Measurements from ENCODE around the gene BBS1.

BBS1 gene

DNA sequence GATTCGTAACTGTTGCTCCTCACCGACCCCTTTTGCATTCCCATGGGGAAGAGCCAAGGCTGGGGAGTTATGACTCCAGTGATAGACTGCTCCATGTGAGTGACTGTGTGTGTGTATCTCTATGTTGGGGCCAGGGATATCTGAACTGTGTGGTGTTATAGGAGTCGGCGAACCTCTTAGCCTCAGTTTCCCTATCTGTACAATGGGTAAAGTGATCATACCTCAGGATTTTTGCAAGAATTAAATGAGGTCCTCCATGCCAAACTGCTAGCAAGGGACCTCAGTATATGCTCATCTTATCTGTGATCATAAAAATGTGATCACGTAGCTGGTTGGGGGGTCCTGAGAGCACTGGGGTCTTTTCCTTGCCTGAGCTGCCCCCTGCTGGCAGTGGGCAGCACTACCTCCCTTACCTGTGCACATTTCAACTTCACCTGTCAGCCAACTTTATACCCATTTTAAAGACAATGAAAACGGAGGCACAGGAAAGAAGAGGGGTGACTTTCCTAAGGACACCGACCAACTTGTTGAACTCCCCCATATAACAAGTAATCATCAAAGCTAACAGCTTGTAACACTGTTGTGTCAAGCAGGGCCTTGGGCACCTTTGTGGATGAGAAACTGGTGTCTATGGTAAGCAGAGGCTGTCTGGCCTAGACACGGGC, 31.6 kb upstream of the BBS1 start:
- H3K4me3 ChIP-seq (ENCODE audit: low read length) = peak overlapping the region; percentile 95
- DNase-seq (ENCODE audit: low read depth) = no peak
- TF ChIP-seq, protein P1, sequence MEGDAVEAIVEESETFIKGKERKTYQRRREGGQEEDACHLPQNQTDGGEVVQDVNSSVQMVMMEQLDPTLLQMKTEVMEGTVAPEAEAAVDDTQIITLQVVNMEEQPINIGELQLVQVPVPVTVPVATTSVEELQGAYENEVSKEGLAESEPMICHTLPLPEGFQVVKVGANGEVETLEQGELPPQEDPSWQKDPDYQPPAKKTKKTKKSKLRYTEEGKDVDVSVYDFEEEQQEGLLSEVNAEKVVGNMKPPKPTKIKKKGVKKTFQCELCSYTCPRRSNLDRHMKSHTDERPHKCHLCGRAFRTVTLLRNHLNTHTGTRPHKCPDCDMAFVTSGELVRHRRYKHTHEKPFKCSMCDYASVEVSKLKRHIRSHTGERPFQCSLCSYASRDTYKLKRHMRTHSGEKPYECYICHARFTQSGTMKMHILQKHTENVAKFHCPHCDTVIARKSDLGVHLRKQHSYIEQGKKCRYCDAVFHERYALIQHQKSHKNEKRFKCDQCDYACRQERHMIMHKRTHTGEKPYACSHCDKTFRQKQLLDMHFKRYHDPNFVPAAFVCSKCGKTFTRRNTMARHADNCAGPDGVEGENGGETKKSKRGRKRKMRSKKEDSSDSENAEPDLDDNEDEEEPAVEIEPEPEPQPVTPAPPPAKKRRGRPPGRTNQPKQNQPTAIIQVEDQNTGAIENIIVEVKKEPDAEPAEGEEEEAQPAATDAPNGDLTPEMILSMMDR (conservative IDR thresholded peaks at IDR 0.05; ENCODE audit: low read length) = peak; percentile 68

DNA sequence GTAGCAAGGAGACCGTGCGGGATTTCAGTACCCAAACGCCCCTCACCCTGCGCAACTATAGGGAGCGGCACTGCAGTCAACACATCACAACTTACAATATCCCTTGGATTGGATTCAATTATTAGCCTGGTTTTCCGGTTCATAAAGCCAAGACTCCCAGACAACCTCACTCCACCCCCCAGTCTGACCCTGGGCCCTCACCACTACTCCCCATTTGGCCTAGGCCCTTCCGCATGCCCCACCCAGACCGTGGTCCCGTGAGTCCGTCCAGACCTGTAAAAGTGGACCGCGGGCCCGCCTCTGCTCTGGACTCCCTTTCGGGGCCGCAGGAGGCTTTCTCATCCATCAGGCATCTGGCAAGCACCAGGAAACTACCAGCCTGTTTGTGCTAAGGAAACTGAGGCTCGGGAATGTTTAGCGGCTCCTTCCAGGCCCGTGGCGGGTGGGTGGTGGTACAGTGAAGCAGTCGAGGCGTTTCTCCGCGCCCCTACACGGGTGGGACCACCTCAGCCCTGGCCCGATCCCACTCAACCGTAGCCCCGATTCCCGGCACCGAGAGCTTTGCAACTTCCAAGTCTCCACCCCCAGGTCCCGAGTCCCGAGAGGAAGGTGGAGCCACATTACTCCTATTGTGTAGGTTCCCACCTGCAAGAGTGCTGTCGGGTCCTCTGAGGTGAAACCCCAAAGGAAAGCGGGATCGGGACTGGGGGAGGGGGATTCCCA, 30.9 kb upstream of the BBS1 start:
- TF ChIP-seq, protein P1 (conservative IDR thresholded peaks at IDR 0.05; ENCODE audit: low read length) = no peak
- peak overlapping the region; percentile 95 for H3K4me3 ChIP-seq (ENCODE audit: low read length)
- DNase-seq (ENCODE audit: low read depth) = peak; percentile 44

DNA sequence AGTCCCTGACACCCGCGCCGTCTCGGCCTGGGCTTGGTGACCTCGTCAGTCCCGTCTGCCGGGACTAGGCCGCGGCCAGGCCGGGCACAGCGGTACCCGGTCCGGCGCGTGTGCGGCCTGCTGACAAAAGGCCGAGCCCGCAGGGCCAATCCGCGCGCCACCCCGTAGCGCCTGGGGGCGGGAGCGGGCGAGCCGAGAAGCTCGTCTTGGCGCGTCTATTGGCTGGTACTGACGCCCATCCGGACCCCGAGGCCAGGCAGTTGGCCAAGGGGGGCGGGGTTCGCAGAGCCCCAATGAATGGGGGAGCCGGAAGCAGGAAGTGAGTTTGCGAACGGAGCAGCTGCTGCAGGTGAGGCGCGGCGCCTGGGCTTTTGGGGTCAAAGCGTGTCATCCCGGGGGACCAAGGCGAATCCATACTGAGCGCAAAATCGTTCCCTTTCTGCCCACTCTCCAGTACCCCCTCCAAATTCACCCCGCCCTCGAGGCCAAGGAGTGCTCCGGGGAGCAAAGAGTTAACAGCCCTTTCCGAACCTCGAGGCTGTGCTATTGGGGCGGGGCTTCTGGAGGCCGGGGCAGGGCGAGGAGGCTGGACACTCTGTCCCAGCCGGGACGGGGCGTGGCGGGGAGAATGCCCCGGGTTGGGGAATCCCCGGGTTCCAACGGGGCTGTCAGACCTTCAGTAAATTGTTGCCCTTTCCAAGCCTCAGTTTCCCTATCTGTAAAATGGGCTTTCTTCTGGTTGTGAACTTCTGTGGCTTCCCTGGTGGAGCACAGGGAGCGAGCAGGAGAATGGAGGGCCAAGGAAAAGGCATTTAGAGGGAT, 30.1 kb upstream of the BBS1 start, which contains the start of gene DPP3:
Gene DPP3, plus strand, starts transcription at position 318 of the 822 bp plus-strand sequence. CDS start 1,767 bp downstream, outside the sequence.
- TF ChIP-seq, protein P1 (conservative IDR thresholded peaks at IDR 0.05; ENCODE audit: low read length) = no peak
- DNase-seq (ENCODE audit: low read depth) = peak; percentile 96

GRCh38 chr11:66484806-66485380, 25.5 kb upstream of the BBS1 start:
- TF ChIP-seq, protein P1 (conservative IDR thresholded peaks at IDR 0.05; ENCODE audit: low read length) = no peak
- no peak overlapping the region for H3K4me3 ChIP-seq (ENCODE audit: low read length)
- no peak for DNase-seq (ENCODE audit: low read depth)

More for the DNA sequence above, 30.1 kb upstream of the BBS1 start, which contains the start of gene DPP3:
- peak within 1 kb of the TSS; percentile 95 for H3K4me3 ChIP-seq (ENCODE audit: low read length)

DNA sequence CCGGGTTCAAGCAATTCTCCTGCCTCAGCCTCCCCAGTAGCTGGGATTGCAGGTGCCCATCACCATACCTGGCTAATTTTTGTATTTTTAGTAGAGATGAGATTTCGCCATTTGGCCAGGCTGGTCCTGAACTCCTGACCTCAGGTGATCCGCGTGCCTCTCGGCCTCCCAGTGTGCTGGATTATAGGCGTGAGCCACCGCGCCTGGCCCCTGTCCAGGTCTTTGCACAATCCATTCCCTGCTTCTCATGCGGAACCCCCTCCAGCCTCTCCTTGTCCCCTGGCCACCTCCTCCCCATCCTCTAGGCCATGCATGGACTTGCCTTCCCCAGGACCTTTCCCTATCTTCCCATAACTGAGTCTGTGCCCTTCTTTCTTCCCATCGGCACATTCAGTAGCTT, 21.5 kb upstream of the BBS1 start:
- H3K4me3 ChIP-seq (ENCODE audit: low read length) = no peak overlapping the region
- no peak for DNase-seq (ENCODE audit: low read depth)
- TF ChIP-seq, protein P1 (conservative IDR thresholded peaks at IDR 0.05; ENCODE audit: low read length) = no peak

DNA sequence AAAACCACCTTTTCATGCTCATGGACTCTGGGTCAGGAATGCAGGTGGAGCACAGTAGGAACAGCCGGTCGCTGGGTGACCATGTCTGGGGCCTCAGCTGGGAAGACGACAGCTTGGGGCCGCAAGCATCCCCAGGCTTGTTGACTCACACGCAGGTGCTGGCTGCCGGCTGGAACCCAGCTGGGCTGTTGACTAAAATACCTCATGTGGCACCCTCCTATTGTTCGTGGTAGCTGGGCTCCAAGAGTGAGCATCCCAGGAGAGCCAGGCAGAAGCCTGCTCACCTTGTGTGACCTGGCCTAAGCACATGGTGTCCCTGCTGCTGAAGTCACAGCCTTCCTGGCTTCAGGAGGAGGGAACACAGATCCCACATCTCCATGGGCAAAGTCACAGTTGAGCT, 20.8 kb upstream of the BBS1 start:
- TF ChIP-seq, protein P1 (conservative IDR thresholded peaks at IDR 0.05; ENCODE audit: low read length) = no peak
- no peak for DNase-seq (ENCODE audit: low read depth)
- no peak overlapping the region for H3K4me3 ChIP-seq (ENCODE audit: low read length)

Data from AG10803 (cell line).